ENCODE data around the gene NTRK2. TPM values are rescaled to one million over a fixed set of nuclear protein-coding genes. Genes with fewer than 3 reads are reported as not detected.

NTRK2 gene
- total RNA-seq, 1 donor from 2014 or later = 3.8 TPM

- no peak for DNase-seq
- intact Hi-C loops (cut with micrococcal nuclease) = no loop called here
- Histone ChIP-seq H3K4me3 (no peak overlapping the region), H3K36me3 (no peaks in the 10 kb centered on the region), H3K27me3 (ENCODE audit: low read depth) (no peaks in the 10 kb centered on the region), H3K27ac (replicated peaks) (no peak overlapping the region), H3K4me1 (no peaks in the 10 kb centered on the region), H3K9me3 (replicated peaks) (no peaks in the 10 kb centered on the region)
- no peak for TF ChIP-seq CTCF (IDR thresholded peaks at IDR 0.05; ENCODE audit: borderline replicate concordance)
Measured at GRCh38 chr9:84937581-84937980, 268.1 kb downstream of the NTRK2 start.

GRCh38 chr9:84939774-84940173, 270.2 kb downstream of the NTRK2 start:
- intact Hi-C loops (cut with micrococcal nuclease) = no loop called here
- no peak overlapping the region for H3K4me3 ChIP-seq
- no peaks in the 10 kb centered on the region for H3K4me1 ChIP-seq
- no peak overlapping the region for H3K27ac ChIP-seq (replicated peaks)
- TF ChIP-seq CTCF (IDR thresholded peaks at IDR 0.05; ENCODE audit: borderline replicate concordance) = no peak
- no peaks in the 10 kb centered on the region for H3K36me3 ChIP-seq
- no peaks in the 10 kb centered on the region for H3K27me3 ChIP-seq (ENCODE audit: low read depth)
- no peaks in the 10 kb centered on the region for H3K9me3 ChIP-seq (replicated peaks)
- DNase-seq = no peak

GRCh38 chr9:84940294-84940693, 270.8 kb downstream of the NTRK2 start:
- Histone ChIP-seq H3K27me3 (ENCODE audit: low read depth) (no peaks in the 10 kb centered on the region), H3K27ac (replicated peaks) (no peak overlapping the region), H3K4me3 (no peak overlapping the region), H3K9me3 (replicated peaks) (no peaks in the 10 kb centered on the region), H3K4me1 (no peaks in the 10 kb centered on the region), H3K36me3 (no peaks in the 10 kb centered on the region)
- no peak for DNase-seq
- intact Hi-C loops (cut with micrococcal nuclease) = no loop called here
- TF ChIP-seq CTCF (IDR thresholded peaks at IDR 0.05; ENCODE audit: borderline replicate concordance) = no peak

- Histone ChIP-seq H3K9me3 (replicated peaks) (no peaks in the 10 kb centered on the region), H3K4me3 (no peak overlapping the region), H3K36me3 (no peaks in the 10 kb centered on the region), H3K27ac (replicated peaks) (no peak overlapping the region), H3K4me1 (peaks cover 12% of the 10 kb centered on the region), H3K27me3 (ENCODE audit: low read depth) (no peaks in the 10 kb centered on the region)
- intact Hi-C loops (cut with micrococcal nuclease) = no loop called here
- DNase-seq = no peak
- no peak for TF ChIP-seq CTCF (IDR thresholded peaks at IDR 0.05; ENCODE audit: borderline replicate concordance)
Measured at GRCh38 chr9:84941792-84942191, 272.3 kb downstream of the NTRK2 start.

GRCh38 chr9:84943482-84944050, 274.0 kb downstream of the NTRK2 start:
- intact Hi-C loops (cut with micrococcal nuclease) = no loop called here
- no peak for DNase-seq
- H3K4me1 ChIP-seq = peaks cover 27% of the 10 kb centered on the region
- no peak overlapping the region for H3K27ac ChIP-seq (replicated peaks)
- no peaks in the 10 kb centered on the region for H3K36me3 ChIP-seq
- no peaks in the 10 kb centered on the region for H3K27me3 ChIP-seq (ENCODE audit: low read depth)
- no peaks in the 10 kb centered on the region for H3K9me3 ChIP-seq (replicated peaks)
- TF ChIP-seq CTCF (IDR thresholded peaks at IDR 0.05; ENCODE audit: borderline replicate concordance) = no peak
- H3K4me3 ChIP-seq = no peak overlapping the region

All from left ventricle myocardium inferior (tissue), 1 donor.